MM.1S (cell line): ENCODE measurements around the gene KHSRP.

Experiments used
- DNase-seq: peaks from one replicate; pipeline ENCODE4 v3.0.0-alpha.2; 2015
- H2AFZ ChIP-seq: fragments of 300-600 bp; sonication (generic); 2 replicates; pipeline ENCODE4 v1.6.0; 2016; ENCODE audit warnings: antibody characterized with exemption, low read length
- H3F3A ChIP-seq: fragments of 300-600 bp; sonication (generic); 2 replicates; pipeline ENCODE4 v1.6.1; 2016; ENCODE audit warnings: mild to moderate bottlenecking, antibody characterized with exemption, low read length, moderate library complexity, mixed read lengths; ENCODE audit not compliant: insufficient read depth
- H3K27ac ChIP-seq: fragments of 300-600 bp; sonication (generic); 2 replicates; pipeline ENCODE4 v1.5.1; 2016; ENCODE audit warnings: mild to moderate bottlenecking, low read length
- H3K27me3 ChIP-seq: fragments of 300-600 bp; sonication (generic); replicated peaks from 2 replicates; pipeline ENCODE4 v1.6.0; 2016; ENCODE audit warnings: low read length; ENCODE audit not compliant: insufficient read depth
- H3K36me3 ChIP-seq: fragments of 300-600 bp; sonication (generic); replicated peaks from 2 replicates; pipeline ENCODE4 v1.6.1; 2016; ENCODE audit warnings: mild to moderate bottlenecking, low read length, mixed read lengths; ENCODE audit not compliant: insufficient read depth
- H3K4me1 ChIP-seq: fragments of 300-600 bp; sonication (generic); 2 replicates; pipeline ENCODE4 v1.6.1; 2016; ENCODE audit warnings: low read length, mixed read lengths
- H3K4me2 ChIP-seq: fragments of 300-600 bp; sonication (generic); 2 replicates; pipeline ENCODE4 v1.6.0; 2016; ENCODE audit warnings: low read depth, low read length
- H3K4me3 ChIP-seq: fragments of 300-600 bp; sonication (generic); 2 replicates; pipeline ENCODE4 v1.5.1; 2016; ENCODE audit warnings: low read length, mixed read lengths
- H3K79me2 ChIP-seq: fragments of 300-600 bp; sonication (generic); 2 replicates; pipeline ENCODE4 v1.6.1; 2016; ENCODE audit warnings: mixed run types, low read length, mixed read lengths
- H3K9ac ChIP-seq: fragments of 300-600 bp; sonication (generic); 2 replicates; pipeline ENCODE4 v1.6.1; 2016; ENCODE audit warnings: low read length, mixed read lengths
- H3K9me2 ChIP-seq: fragments of 300-600 bp; sonication (generic); replicated peaks from 2 replicates; pipeline ENCODE4 v1.6.1; 2016; ENCODE audit warnings: mild to moderate bottlenecking, low read length, mixed read lengths; ENCODE audit not compliant: insufficient read depth
- H3K9me3 ChIP-seq: fragments of 300-600 bp; sonication (generic); replicated peaks from 2 replicates; pipeline ENCODE4 v1.6.1; 2016; ENCODE audit warnings: mild to moderate bottlenecking, low read length, mixed read lengths; ENCODE audit not compliant: insufficient read depth
- H4K20me1 ChIP-seq: fragments of 300-600 bp; sonication (generic); 2 replicates; pipeline ENCODE4 v1.6.1; 2016; ENCODE audit warnings: mild to moderate bottlenecking, low read length, moderate library complexity, mixed read lengths; ENCODE audit not compliant: insufficient read depth
- CTCF ChIP-seq: fragments of 300-600 bp; sonication (generic); IDR thresholded peaks from 2 replicates; pipeline ENCODE4 v1.5.1; 2016; ENCODE audit warnings: antibody characterized with exemption, low read length, mixed read lengths
- EZH2 ChIP-seq: fragments of 300-600 bp; sonication (generic); optimal IDR thresholded peaks from 2 replicates; pipeline ENCODE3; 2017; ENCODE audit warnings: low read depth, mild to moderate bottlenecking, antibody characterized with exemption, low read length, mixed read lengths
- EZH2phosphoT487 ChIP-seq: fragments of 300-600 bp; sonication (generic); IDR thresholded peaks from 2 replicates; pipeline ENCODE4 v1.6.1; 2018; ENCODE audit warnings: antibody characterized with exemption, low read length

The KHSRP gene

GRCh38 chr19:6417713-6418561, 6.7 kb downstream of the KHSRP start:
- H3K36me3 ChIP-seq = peaks cover 55% of the 10 kb centered on the region
- no peak for DNase-seq
- peaks cover 37% of the 10 kb centered on the region for H4K20me1 ChIP-seq
- no peak overlapping the region for H3K4me3 ChIP-seq
- H3K9me2 ChIP-seq = no peaks in the 10 kb centered on the region
- TF ChIP-seq EZH2phosphoT487 (no peak), CTCF (peak; percentile 12; the same call in 1 of the 2 replicates)
- peaks cover under 1% of the 10 kb centered on the region; the same call in 1 of the 2 replicates for H3K4me1 ChIP-seq
- H3K4me2 ChIP-seq = no peak overlapping the region
- no peak overlapping the region for H3K9ac ChIP-seq
- no peak overlapping the region for H2AFZ ChIP-seq
- H3K27me3 ChIP-seq = no peaks in the 10 kb centered on the region
- no peak overlapping the region for H3K27ac ChIP-seq
- peaks cover 58% of the 10 kb centered on the region for H3K79me2 ChIP-seq
- no peaks in the 10 kb centered on the region for H3K9me3 ChIP-seq
- H3F3A ChIP-seq = peaks cover 13% of the 10 kb centered on the region; the same call in 1 of the 2 replicates

- H3K9ac ChIP-seq = no peak overlapping the region
- peaks cover 25% of the 10 kb centered on the region for H4K20me1 ChIP-seq
- H3K27me3 ChIP-seq = no peaks in the 10 kb centered on the region
- peaks cover 47% of the 10 kb centered on the region for H3K36me3 ChIP-seq
- H2AFZ ChIP-seq = no peak overlapping the region
- no peak for DNase-seq
- peaks cover 47% of the 10 kb centered on the region for H3K79me2 ChIP-seq
- no peak overlapping the region for H3K27ac ChIP-seq
- no peaks in the 10 kb centered on the region for H3K4me1 ChIP-seq
- no peak overlapping the region for H3K4me2 ChIP-seq
- H3K9me2 ChIP-seq = no peaks in the 10 kb centered on the region
- H3K9me3 ChIP-seq = no peaks in the 10 kb centered on the region
- no peak for TF ChIP-seq EZH2
- no peak for TF ChIP-seq EZH2phosphoT487
- TF ChIP-seq CTCF = no peak
- no peak overlapping the region for H3K4me3 ChIP-seq
- H3F3A ChIP-seq = peaks cover 13% of the 10 kb centered on the region; the same call in 1 of the 2 replicates
Measured at GRCh38 chr19:6416658-6417405, 7.8 kb downstream of the KHSRP start.

DNA sequence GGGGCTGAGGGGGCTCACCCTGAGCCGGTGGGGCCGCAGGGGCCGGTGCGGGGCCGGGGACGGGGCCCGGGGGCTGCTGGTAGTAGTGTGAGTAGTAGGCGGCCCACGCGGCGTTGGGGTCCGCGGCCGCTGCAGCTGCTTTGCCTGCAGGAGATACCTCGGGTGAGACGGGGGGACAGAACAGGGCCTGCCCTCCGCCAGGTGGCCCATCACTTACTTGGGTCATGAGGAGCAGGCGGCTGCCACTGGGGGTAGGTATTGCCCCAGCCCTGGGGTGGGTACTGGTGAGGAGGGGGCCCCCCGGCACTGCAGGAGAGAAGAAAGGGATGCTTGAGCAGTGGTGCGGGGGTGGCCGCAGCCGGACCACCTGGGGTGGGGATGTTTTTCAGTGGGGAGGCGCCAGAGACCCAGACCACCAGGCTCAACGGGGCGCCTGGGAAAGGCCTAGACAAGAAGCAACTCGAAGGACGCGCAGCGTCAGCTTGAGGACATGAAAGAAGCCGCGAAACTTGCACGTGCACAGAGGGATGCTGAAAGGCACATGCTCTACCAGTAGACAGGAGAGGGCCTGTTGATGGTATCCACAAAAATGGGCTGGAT, 8.9 kb downstream of the KHSRP start:
- H3K4me1 ChIP-seq = no peaks in the 10 kb centered on the region
- no peaks in the 10 kb centered on the region for H3K27me3 ChIP-seq
- H3K4me3 ChIP-seq = no peak overlapping the region
- peaks cover 36% of the 10 kb centered on the region for H3K79me2 ChIP-seq
- H3K9ac ChIP-seq = no peak overlapping the region
- no peak overlapping the region for H2AFZ ChIP-seq
- no peak for DNase-seq
- no peak for TF ChIP-seq EZH2
- TF ChIP-seq EZH2phosphoT487 = no peak
- TF ChIP-seq CTCF = no peak
- peaks cover 14% of the 10 kb centered on the region for H4K20me1 ChIP-seq
- peaks cover 43% of the 10 kb centered on the region for H3K36me3 ChIP-seq
- no peaks in the 10 kb centered on the region for H3K9me2 ChIP-seq
- H3F3A ChIP-seq = peaks cover 13% of the 10 kb centered on the region; the same call in 1 of the 2 replicates
- H3K27ac ChIP-seq = no peak overlapping the region
- H3K4me2 ChIP-seq = no peak overlapping the region
- H3K9me3 ChIP-seq = no peaks in the 10 kb centered on the region
